Measurements from ENCODE around the gene PDIA6.
A peak's percentile ranks its signal among the peaks of the same experiment; 100 is the strongest.

Gene PDIA6

GRCh38 chr2:10764096-10764785, 48.3 kb downstream of the PDIA6 start:
- no peak for DNase-seq (ENCODE audit: low read depth)

DNA sequence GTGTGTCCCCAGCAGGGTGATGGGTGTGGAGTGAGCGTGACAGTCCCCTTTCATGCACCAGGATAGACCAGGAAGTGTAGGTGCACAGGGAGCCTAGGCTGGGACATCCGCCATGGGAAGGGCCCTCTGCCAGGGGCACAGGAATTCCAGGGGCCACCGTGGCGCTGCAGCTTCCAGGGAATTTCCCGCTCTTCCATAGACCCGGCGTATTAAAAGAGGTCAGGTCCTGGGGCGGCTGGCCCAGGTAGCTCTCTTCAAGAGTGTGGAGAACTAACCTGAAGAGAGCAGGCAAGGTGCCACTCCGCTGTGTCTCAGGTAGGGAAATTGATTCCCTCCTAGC, 49.2 kb downstream of the PDIA6 start:
- DNase-seq (ENCODE audit: low read depth) = no peak

DNA sequence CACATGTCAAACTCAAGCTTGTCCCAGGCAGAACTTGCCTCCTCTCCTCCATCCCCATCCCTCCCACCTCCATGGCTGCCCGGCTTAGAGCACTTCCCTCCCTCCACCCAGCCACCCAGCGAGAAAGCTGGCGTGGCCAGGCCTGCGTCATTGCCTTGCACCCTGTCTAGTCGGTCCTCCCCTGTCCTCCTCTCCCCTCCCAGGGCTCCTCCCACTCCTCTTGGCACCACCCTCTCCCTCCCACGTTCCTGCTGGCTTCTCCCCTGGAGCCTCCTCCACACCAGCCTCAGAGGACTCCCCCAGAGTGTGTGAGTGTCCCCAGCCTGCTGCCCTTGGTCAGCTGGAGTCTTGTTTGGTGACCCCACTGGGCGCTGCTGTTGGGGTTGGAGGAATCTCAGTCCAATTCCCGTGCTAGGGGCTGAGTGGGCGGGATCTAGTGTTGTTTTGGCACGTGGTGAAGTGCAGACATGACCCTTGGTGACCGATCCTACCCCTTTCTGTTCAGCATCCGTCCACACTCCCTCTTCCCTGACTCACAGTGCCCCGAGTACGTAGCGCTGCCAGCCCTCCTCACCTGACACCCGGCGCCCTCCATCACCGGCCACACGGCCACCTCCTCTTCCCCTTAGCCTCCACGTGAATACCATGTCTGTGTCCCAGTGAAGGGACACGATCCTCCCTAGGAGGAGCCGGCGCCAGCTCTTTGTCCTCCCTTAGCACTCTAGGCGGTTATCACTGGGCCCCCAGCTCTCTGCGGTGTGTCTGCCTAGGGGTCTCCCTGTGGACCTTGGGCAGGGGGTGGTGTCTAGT, 49.7 kb downstream of the PDIA6 start:
- peak; percentile 18 for DNase-seq (ENCODE audit: low read depth)

DNA sequence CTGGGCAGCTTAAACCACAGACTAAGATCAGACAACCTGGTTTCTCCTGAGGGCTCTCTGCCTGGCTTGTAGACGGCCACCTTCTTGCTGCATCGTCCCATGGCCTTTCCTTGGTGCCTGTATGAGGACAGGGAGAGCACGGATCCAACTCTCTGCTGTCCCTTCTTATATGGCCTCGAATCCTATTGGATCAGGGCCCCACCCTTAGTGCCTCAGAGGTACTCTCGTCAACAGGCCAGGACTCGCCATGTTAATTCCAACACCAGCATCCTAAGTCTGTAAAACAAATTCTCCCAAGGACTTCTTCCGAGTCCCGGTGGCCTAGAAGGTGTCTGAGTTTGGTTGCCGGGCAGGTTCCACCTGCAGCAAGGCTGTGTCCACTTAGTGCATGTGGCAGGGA, 51.0 kb downstream of the PDIA6 start:
- DNase-seq (ENCODE audit: low read depth) = no peak

GRCh38 chr2:10760794-10761504, 51.6 kb downstream of the PDIA6 start:
- no peak for DNase-seq (ENCODE audit: low read depth)

- no peak for DNase-seq (ENCODE audit: low read depth)
These were observed 53.4 kb downstream of the PDIA6 start for GRCh38 chr2:10759151-10759714.

GRCh38 chr2:10757814-10758286, 54.7 kb downstream of the PDIA6 start:
- no peak for DNase-seq (ENCODE audit: low read depth)

DNA sequence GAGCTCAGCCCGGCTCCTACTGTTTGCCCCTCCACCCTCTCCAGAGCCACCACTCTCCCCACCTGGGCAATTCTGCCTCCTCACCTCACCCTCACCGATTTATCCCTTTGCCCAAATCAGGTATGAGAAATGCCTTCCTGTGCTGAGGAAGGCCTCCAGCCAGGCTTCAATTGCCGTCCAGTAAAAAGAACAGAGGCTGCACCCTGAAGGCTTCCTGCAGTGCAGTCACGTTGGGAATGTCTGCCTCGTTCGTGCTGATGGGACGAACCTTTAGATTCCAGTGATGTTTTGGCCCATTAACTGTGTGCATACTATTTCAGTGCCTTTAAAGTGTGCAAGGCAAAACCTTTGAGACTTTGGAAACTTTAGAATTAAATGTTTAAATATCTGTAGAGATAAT, 57.0 kb downstream of the PDIA6 start:
- no peak for DNase-seq (ENCODE audit: low read depth)

- no peak for DNase-seq (ENCODE audit: low read depth)
These were observed 58.7 kb downstream of the PDIA6 start for GRCh38 chr2:10753876-10754275.

DNA sequence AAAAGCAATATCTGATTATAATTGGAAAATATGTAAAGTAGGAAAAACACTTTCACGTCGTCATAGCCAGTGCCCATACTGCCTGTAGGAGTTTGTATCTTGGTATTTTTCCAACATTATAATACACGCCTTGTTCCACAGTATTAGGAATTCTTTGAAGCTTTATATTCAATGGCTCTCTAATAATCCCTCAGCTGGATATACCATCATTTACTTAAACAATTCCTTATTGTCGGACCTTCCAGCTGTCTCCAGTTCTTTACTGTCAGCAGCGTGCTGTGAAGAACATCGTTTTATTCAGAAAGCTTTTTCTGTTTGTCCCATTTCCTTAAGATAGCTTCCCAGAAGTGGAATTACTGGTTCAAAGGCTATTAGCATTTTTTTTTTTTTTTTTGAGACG, 59.4 kb downstream of the PDIA6 start:
- no peak for DNase-seq (ENCODE audit: low read depth)

- DNase-seq (ENCODE audit: low read depth) = no peak
These were observed 60.3 kb downstream of the PDIA6 start for GRCh38 chr2:10752236-10752635.

GRCh38 chr2:10750610-10751009, 62.0 kb downstream of the PDIA6 start:
- DNase-seq (ENCODE audit: low read depth) = peak; percentile 9

- DNase-seq (ENCODE audit: low read depth) = no peak
These were observed 69.9 kb downstream of the PDIA6 start for GRCh38 chr2:10742666-10743065.

DNA sequence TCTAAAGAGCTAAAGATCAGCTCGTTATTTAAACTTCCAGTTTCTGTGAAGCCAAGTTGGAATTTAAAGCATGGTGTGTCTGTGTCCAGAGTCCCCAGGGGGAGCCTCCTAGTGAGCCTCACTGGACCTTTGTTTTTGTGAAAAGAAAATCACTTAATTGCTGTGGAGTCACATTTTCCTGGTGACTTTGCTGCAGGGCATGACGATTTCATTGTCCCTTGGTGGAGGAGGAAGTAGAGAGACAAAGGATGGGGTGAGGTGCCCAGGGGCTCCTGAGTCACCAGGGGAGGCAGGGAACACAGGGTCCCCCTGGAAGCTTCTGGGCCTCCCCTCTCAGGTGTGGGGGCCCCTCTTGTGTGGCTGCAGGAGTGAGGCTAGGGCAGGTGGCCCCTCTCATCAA, 71.4 kb downstream of the PDIA6 start:
- no peak for DNase-seq (ENCODE audit: low read depth)

- DNase-seq (ENCODE audit: low read depth) = no peak
These were observed 72.4 kb downstream of the PDIA6 start for GRCh38 chr2:10740226-10740625.

- no peak for DNase-seq (ENCODE audit: low read depth)
These were observed 74.4 kb downstream of the PDIA6 start for GRCh38 chr2:10738192-10738591.

GRCh38 chr2:10733980-10734379, 78.6 kb downstream of the PDIA6 start:
- no peak for DNase-seq (ENCODE audit: low read depth)

GRCh38 chr2:10733566-10733925, 79.0 kb downstream of the PDIA6 start:
- DNase-seq (ENCODE audit: low read depth) = no peak
